ENCODE data around the gene RIMS3. TPM values are rescaled to one million over a fixed set of nuclear protein-coding genes. Genes with fewer than 3 reads are reported as not detected.

Gene RIMS3
- total RNA-seq, 1 donor from 2014 or later = 2.9 TPM

DNA sequence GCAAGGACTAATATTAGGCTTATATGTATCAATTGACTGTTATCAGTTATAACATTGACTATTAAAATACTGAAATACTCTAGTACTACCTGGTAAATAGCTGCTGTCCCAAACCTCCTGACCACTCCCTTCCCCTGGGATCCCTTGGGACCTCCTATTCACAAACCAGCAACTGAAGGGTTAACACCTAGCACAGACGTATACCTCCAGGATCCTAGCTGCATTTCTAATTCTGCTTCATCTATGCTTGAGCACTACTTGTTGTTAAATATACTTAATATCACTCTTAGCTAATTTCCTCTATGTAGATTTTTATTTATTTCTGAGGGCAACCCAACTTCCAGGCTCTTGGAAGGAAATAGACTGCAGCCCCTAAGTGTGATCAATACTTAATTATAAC lies 24.3 kb upstream of the RIMS3 start:
- no peak for TF ChIP-seq CTCF (IDR thresholded peaks at IDR 0.05; ENCODE audit: insufficient read depth, low read length, poor library complexity, severe bottlenecking)
- H3K27me3 ChIP-seq (ENCODE audit: control insufficient read depth, insufficient read depth, low read length) = no peaks in the 10 kb centered on the region
- no peak for DNase-seq (ENCODE audit: low read depth)
- no peak overlapping the region for H3K4me3 ChIP-seq (ENCODE audit: low read depth, low read length)
- no peaks in the 10 kb centered on the region for H3K36me3 ChIP-seq (ENCODE audit: control insufficient read depth, insufficient read depth, low read length)

- Histone ChIP-seq H3K36me3 (ENCODE audit: control insufficient read depth, insufficient read depth, low read length) (no peaks in the 10 kb centered on the region), H3K4me3 (ENCODE audit: low read depth, low read length) (no peak overlapping the region), H3K27me3 (ENCODE audit: control insufficient read depth, insufficient read depth, low read length) (no peaks in the 10 kb centered on the region)
- no peak for TF ChIP-seq CTCF (IDR thresholded peaks at IDR 0.05; ENCODE audit: insufficient read depth, low read length, poor library complexity, severe bottlenecking)
- no peak for DNase-seq (ENCODE audit: low read depth)
Observed at GRCh38 chr1:40687661-40688060, 22.2 kb upstream of the RIMS3 start.

- no peak overlapping the region for H3K4me3 ChIP-seq (ENCODE audit: low read depth, low read length)
- H3K36me3 ChIP-seq (ENCODE audit: control insufficient read depth, insufficient read depth, low read length) = no peaks in the 10 kb centered on the region
- H3K27me3 ChIP-seq (ENCODE audit: control insufficient read depth, insufficient read depth, low read length) = no peaks in the 10 kb centered on the region
- no peak for TF ChIP-seq CTCF (IDR thresholded peaks at IDR 0.05; ENCODE audit: insufficient read depth, low read length, poor library complexity, severe bottlenecking)
- no peak for DNase-seq (ENCODE audit: low read depth)
Observed at GRCh38 chr1:40687059-40687458, 21.6 kb upstream of the RIMS3 start.

DNA sequence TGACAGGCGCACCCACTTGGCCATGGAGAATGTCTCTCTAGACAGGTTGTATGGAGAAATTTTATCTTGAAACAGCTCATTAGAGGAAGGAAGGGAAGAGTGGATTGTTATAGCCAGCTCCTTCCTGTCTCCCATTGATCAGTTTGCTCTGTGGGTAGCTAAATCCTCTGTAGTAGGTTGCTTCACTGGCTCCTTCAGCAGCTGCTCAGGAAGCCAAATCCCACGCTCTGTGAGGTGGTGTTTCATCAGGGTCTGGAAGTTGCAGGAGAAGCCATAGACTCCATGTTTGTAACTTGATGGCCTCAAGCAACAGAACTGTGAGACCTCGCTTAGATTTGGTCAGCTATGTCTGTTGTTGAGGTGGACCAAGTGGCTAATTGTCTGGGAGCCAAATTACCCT lies 19.2 kb upstream of the RIMS3 start:
- DNase-seq (ENCODE audit: low read depth) = no peak
- H3K36me3 ChIP-seq (ENCODE audit: control insufficient read depth, insufficient read depth, low read length) = no peaks in the 10 kb centered on the region
- no peaks in the 10 kb centered on the region for H3K27me3 ChIP-seq (ENCODE audit: control insufficient read depth, insufficient read depth, low read length)
- no peak for TF ChIP-seq CTCF (IDR thresholded peaks at IDR 0.05; ENCODE audit: insufficient read depth, low read length, poor library complexity, severe bottlenecking)
- no peak overlapping the region for H3K4me3 ChIP-seq (ENCODE audit: low read depth, low read length)

GRCh38 chr1:40679165-40679953 lies 13.9 kb upstream of the RIMS3 start:
- no peak for TF ChIP-seq CTCF (IDR thresholded peaks at IDR 0.05; ENCODE audit: insufficient read depth, low read length, poor library complexity, severe bottlenecking)
- DNase-seq (ENCODE audit: low read depth) = no peak
- H3K27me3 ChIP-seq (ENCODE audit: control insufficient read depth, insufficient read depth, low read length) = no peaks in the 10 kb centered on the region
- no peaks in the 10 kb centered on the region for H3K36me3 ChIP-seq (ENCODE audit: control insufficient read depth, insufficient read depth, low read length)
- H3K4me3 ChIP-seq (ENCODE audit: low read depth, low read length) = no peak overlapping the region

GRCh38 chr1:40676501-40676900 lies 11.0 kb upstream of the RIMS3 start:
- Histone ChIP-seq H3K4me3 (ENCODE audit: low read depth, low read length) (no peak overlapping the region), H3K36me3 (ENCODE audit: control insufficient read depth, insufficient read depth, low read length) (no peaks in the 10 kb centered on the region), H3K27me3 (ENCODE audit: control insufficient read depth, insufficient read depth, low read length) (no peaks in the 10 kb centered on the region)
- no peak for DNase-seq (ENCODE audit: low read depth)
- TF ChIP-seq CTCF (IDR thresholded peaks at IDR 0.05; ENCODE audit: insufficient read depth, low read length, poor library complexity, severe bottlenecking) = no peak

All from kidney epithelial cell (primary cell).